Fibroblast of lung (primary cell): ENCODE data around the gene SLC6A17. TPM values are rescaled to one million over a fixed set of nuclear protein-coding genes. Genes with fewer than 3 reads are reported as not detected.
A peak's percentile ranks its signal among the peaks of the same experiment; 100 is the strongest.

Experiments used
- DNase-seq, 2 donors: peaks; one replicate each; pipeline versions ENCODE4 v3.0.0 to v3.0.0-alpha.2; 2010; ENCODE audit warnings: low read depth in 2 of 2
- H2AFZ ChIP-seq: 2 replicates; pipeline ENCODE4 v1.5.1; 2012; ENCODE audit warnings: low read length, control low read depth, inconsistent platforms
- H3K27ac ChIP-seq: 2 replicates; pipeline ENCODE4 v1.5.1; 2011; ENCODE audit warnings: low read length, control low read depth; ENCODE audit not compliant: insufficient read depth
- H3K27me3 ChIP-seq: 2 replicates; pipeline ENCODE4 v1.5.1; 2011; ENCODE audit warnings: mild to moderate bottlenecking, low read length; ENCODE audit not compliant: control insufficient read depth, insufficient read depth
- H3K36me3 ChIP-seq: 2 replicates; pipeline ENCODE4 v1.5.1; 2011; ENCODE audit warnings: low read length; ENCODE audit not compliant: control insufficient read depth, insufficient read depth
- H3K4me1 ChIP-seq: 2 replicates; pipeline ENCODE4 v1.5.1; 2011; ENCODE audit warnings: low read length; ENCODE audit not compliant: control insufficient read depth, insufficient read depth; ENCODE audit errors: extremely low read depth
- H3K4me2 ChIP-seq: 2 replicates; pipeline ENCODE4 v1.5.1; 2011; ENCODE audit warnings: low read length, control low read depth; ENCODE audit not compliant: insufficient read depth; ENCODE audit errors: extremely low read depth
- H3K4me3 ChIP-seq, 4 experiments: fragments of 200-600 bp in 1 of 4; sonication (generic) in 1 of 4; replicated peaks in 1 of 4; 2 replicates each; pipeline ENCODE4 v1.5.1; 2011 to 2016; ENCODE audit warnings: low read length in 4 of 4, low read depth in 3 of 4, mild to moderate bottlenecking in 3 of 4, control low read depth in 2 of 4, inconsistent platforms in 1 of 4, mixed read lengths in 1 of 4; ENCODE audit not compliant: insufficient read depth in 1 of 4; ENCODE audit errors: control extremely low read depth in 1 of 4
- H3K79me2 ChIP-seq: 2 replicates; pipeline ENCODE4 v1.5.1; 2012; ENCODE audit warnings: mild to moderate bottlenecking, low read length, inconsistent platforms; ENCODE audit not compliant: control insufficient read depth, insufficient read depth
- H3K9ac ChIP-seq: 2 replicates; pipeline ENCODE4 v1.5.1; 2011; ENCODE audit warnings: mild to moderate bottlenecking, low read length, control low read depth; ENCODE audit not compliant: insufficient read depth
- H3K9me3 ChIP-seq: 2 replicates; pipeline ENCODE4 v1.5.1; 2012; ENCODE audit warnings: low read depth, low read length; ENCODE audit not compliant: control insufficient read depth, insufficient read depth
- H4K20me1 ChIP-seq: 2 replicates; pipeline ENCODE4 v1.5.1; 2011; ENCODE audit warnings: low read length; ENCODE audit not compliant: control insufficient read depth, insufficient read depth; ENCODE audit errors: extremely low read depth
- EZH2 ChIP-seq: IDR thresholded peaks from 2 replicates; pipeline ENCODE4 v1.5.1; 2012; ENCODE audit warnings: low read length, control low read depth, mild to moderate bottlenecking; ENCODE audit errors: missing control alignments
- polyA plus RNA-seq, 2 donors: library from polyadenylated mRNA; depleted of rRNA in 1 of 2; stranded (reverse) in 1 of 2; unstranded in 1 of 2; fragments of >200 nt; gene quantifications; 2 replicates each; pipeline ENCODE4 v1.2.1, GENCODE V29; 2011 to 2012; ENCODE audit warnings: missing spikeins in 1 of 2
- total RNA-seq: library from RNA; depleted of rRNA; stranded (reverse); fragments of >200 nt; gene quantifications from 2 replicates; pipeline ENCODE4 v1.2.1, GENCODE V29; 2014
- TF ChIP-seq, protein P1 (sequence below), 2 donors: IDR thresholded peaks in 1 of 2; conservative IDR thresholded peaks in 1 of 2; 1 replicate in 1 of 2; 2 replicates in 1 of 2; pipeline ENCODE4 v1.5.1; 2011 to 2012; ENCODE audit warnings: low read length in 2 of 2, control low read depth in 1 of 2, inconsistent platforms in 1 of 2, low read depth in 1 of 2, mild to moderate bottlenecking in 1 of 2

Gene SLC6A17
- total and polyA plus RNA-seq, 2 donors (not counting 1 experiment from before 2014, with no cell fraction given), result under 0.01 to 0.14 TPM

DNA sequence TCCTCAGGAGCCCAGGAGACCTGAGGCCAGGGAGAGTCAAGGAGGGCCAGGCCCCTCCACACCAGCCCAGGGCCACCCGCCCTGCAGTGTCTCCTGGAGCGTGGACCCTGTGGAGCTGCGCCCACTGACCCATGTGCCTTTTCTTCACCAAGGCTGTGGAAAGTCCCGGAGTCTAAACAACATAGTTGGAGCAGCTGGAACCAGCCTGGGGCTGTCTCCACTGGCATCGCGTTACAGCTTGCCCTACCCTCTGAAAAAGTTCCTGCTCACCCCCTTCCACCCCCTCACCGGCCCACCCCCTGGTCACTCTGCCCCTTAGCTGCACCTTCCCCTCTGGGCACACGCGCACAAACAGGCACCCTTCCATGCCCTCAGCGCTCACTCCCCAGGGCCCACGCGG lies 78.1 kb downstream of the SLC6A17 start:
- no peak overlapping the region for H3K27ac ChIP-seq

DNA sequence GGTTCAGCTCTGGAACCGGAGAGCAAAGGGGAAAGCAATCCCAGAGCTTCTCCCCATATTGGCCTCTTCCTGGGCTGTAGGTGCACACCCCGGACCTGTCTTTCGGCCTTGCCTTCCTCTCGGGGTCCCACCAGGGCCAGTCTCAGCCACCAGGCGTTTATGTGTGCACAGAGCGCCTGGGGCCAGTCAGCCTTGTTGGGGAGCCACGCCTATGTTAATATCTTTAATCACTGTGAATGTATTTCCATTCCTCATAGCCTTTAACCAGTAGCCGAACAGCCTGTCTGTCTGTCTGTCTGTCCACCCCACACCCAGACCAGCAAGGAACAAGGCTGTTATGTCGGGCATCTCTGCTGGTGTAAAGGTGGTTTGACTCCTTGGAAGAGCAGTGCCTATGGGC lies 78.6 kb downstream of the SLC6A17 start:
- Histone ChIP-seq H2AFZ (no peak overlapping the region), H3K27ac (no peak overlapping the region), H3K79me2 (no peaks in the 10 kb centered on the region), H3K4me3 (no peak overlapping the region), H3K27me3 (no peaks in the 10 kb centered on the region), H3K4me1 (no peaks in the 10 kb centered on the region), H3K36me3 (no peaks in the 10 kb centered on the region), H3K4me2 (no peak overlapping the region), H3K9me3 (no peaks in the 10 kb centered on the region), H4K20me1 (no peaks in the 10 kb centered on the region), H3K9ac (no peak overlapping the region)
- TF ChIP-seq EZH2, result no peak
- TF ChIP-seq, protein P1, sequence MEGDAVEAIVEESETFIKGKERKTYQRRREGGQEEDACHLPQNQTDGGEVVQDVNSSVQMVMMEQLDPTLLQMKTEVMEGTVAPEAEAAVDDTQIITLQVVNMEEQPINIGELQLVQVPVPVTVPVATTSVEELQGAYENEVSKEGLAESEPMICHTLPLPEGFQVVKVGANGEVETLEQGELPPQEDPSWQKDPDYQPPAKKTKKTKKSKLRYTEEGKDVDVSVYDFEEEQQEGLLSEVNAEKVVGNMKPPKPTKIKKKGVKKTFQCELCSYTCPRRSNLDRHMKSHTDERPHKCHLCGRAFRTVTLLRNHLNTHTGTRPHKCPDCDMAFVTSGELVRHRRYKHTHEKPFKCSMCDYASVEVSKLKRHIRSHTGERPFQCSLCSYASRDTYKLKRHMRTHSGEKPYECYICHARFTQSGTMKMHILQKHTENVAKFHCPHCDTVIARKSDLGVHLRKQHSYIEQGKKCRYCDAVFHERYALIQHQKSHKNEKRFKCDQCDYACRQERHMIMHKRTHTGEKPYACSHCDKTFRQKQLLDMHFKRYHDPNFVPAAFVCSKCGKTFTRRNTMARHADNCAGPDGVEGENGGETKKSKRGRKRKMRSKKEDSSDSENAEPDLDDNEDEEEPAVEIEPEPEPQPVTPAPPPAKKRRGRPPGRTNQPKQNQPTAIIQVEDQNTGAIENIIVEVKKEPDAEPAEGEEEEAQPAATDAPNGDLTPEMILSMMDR (conservative IDR thresholded peaks at IDR 0.05 in 1 of 2, IDR thresholded peaks at IDR 0.05 in 1 of 2; ENCODE audit: low read depth in 1 of 2, low read length in 2 of 2), result no peak
- no peak for DNase-seq

More for the DNA sequence above, 78.1 kb downstream of the SLC6A17 start:
- no peaks in the 10 kb centered on the region for H3K4me1 ChIP-seq
- no peaks in the 10 kb centered on the region for H3K36me3 ChIP-seq
- H3K27me3 ChIP-seq, result no peaks in the 10 kb centered on the region
- H3K9me3 ChIP-seq, result no peaks in the 10 kb centered on the region
- H3K4me2 ChIP-seq, result no peak overlapping the region
- H3K79me2 ChIP-seq, result no peaks in the 10 kb centered on the region
- no peak overlapping the region for H2AFZ ChIP-seq
- no peak for DNase-seq
- no peaks in the 10 kb centered on the region for H4K20me1 ChIP-seq
- no peak for TF ChIP-seq EZH2
- TF ChIP-seq, protein P1 (conservative IDR thresholded peaks at IDR 0.05 in 1 of 2, IDR thresholded peaks at IDR 0.05 in 1 of 2; ENCODE audit: low read depth in 1 of 2, low read length in 2 of 2), result no peak
- H3K4me3 ChIP-seq, result no peak overlapping the region
- H3K9ac ChIP-seq, result no peak overlapping the region

DNA sequence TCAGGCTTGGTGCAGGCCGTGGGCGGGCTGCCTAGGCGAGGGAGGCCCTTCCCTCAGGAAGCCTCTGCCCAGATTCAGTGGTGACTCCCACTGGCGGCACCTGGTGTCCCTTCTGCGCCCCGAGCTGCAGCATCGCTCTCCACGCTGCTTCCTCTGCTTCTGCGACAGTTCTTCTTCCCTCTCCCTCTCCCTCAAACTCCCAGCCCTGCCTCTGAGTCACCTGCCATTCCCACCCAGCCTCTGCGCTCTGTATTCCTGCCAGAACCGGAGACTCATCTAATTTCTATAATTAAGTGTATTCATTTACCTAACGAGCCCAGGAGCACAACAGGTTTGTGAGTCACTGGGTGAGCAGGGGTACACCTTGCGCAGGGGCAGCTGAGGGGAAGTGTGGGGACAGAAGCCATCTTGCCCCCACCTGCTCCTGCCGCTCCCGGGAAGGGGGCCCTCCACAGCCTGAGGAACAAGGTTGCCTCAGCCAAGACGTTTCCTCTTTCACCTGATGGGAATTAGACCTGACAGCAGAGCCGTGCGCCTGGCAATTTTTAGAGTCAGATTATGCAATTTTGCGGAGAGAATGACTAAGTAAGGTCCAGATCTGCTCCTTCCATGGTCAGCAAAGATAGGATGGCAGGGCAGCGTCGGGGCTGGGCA lies 79.2 kb downstream of the SLC6A17 start:
- Histone ChIP-seq H3K27me3 (no peaks in the 10 kb centered on the region), H3K9me3 (no peaks in the 10 kb centered on the region), H3K4me2 (no peak overlapping the region), H2AFZ (no peak overlapping the region), H4K20me1 (no peaks in the 10 kb centered on the region), H3K79me2 (no peaks in the 10 kb centered on the region), H3K27ac (no peak overlapping the region), H3K36me3 (no peaks in the 10 kb centered on the region), H3K4me1 (no peaks in the 10 kb centered on the region), H3K9ac (no peak overlapping the region), H3K4me3 (no peak overlapping the region)
- peak in 1 of 2 donors; percentile 33 for DNase-seq
- TF ChIP-seq, protein P1 (conservative IDR thresholded peaks at IDR 0.05 in 1 of 2, IDR thresholded peaks at IDR 0.05 in 1 of 2; ENCODE audit: low read depth in 1 of 2, low read length in 2 of 2), result no peak
- no peak for TF ChIP-seq EZH2
